Stomach (tissue), 4 donors: Measurements from ENCODE around the gene RS1.

Source experiments
- POLR2A ChIP-seq, 4 donors: fragments of 450-650 bp; IDR thresholded peaks; one replicate each; pipeline ENCODE4 v1.6.1; 2016; ENCODE audit warnings: antibody characterized with exemption in 4 of 4, control low read depth in 2 of 4, mild to moderate bottlenecking in 1 of 4, moderate library complexity in 1 of 4
- TF ChIP-seq, protein P1 (sequence below), 7 experiments: fragments of 450-650 bp in 4 of 7; fragments of 200-600 bp in 3 of 7; sonication (generic) in 3 of 7; IDR thresholded peaks; one replicate each; pipeline ENCODE4 v1.5.1; 2016 to 2019; ENCODE audit warnings: antibody characterized with exemption in 7 of 7, control low read depth in 2 of 7, mild to moderate bottlenecking in 1 of 7

- TF ChIP-seq POLR2A (IDR thresholded peaks at IDR 0.05) = no peak
- TF ChIP-seq, protein P1, sequence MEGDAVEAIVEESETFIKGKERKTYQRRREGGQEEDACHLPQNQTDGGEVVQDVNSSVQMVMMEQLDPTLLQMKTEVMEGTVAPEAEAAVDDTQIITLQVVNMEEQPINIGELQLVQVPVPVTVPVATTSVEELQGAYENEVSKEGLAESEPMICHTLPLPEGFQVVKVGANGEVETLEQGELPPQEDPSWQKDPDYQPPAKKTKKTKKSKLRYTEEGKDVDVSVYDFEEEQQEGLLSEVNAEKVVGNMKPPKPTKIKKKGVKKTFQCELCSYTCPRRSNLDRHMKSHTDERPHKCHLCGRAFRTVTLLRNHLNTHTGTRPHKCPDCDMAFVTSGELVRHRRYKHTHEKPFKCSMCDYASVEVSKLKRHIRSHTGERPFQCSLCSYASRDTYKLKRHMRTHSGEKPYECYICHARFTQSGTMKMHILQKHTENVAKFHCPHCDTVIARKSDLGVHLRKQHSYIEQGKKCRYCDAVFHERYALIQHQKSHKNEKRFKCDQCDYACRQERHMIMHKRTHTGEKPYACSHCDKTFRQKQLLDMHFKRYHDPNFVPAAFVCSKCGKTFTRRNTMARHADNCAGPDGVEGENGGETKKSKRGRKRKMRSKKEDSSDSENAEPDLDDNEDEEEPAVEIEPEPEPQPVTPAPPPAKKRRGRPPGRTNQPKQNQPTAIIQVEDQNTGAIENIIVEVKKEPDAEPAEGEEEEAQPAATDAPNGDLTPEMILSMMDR (IDR thresholded peaks at IDR 0.05) = no peak
These were observed 37.9 kb upstream of the RS1 start for GRCh38 chrX:18709833-18710232.
